Measurements from ENCODE around the gene TAF13. TPM values are rescaled to one million over a fixed set of nuclear protein-coding genes. Genes with fewer than 3 reads are reported as not detected.

TAF13 gene
- total and polyA plus RNA-seq, 9 of the 15 experiments (the other 6 are each of a cell fraction or from before 2014, with no cell fraction given) = 14.9 to 77.2 (median 38.7) TPM

DNA sequence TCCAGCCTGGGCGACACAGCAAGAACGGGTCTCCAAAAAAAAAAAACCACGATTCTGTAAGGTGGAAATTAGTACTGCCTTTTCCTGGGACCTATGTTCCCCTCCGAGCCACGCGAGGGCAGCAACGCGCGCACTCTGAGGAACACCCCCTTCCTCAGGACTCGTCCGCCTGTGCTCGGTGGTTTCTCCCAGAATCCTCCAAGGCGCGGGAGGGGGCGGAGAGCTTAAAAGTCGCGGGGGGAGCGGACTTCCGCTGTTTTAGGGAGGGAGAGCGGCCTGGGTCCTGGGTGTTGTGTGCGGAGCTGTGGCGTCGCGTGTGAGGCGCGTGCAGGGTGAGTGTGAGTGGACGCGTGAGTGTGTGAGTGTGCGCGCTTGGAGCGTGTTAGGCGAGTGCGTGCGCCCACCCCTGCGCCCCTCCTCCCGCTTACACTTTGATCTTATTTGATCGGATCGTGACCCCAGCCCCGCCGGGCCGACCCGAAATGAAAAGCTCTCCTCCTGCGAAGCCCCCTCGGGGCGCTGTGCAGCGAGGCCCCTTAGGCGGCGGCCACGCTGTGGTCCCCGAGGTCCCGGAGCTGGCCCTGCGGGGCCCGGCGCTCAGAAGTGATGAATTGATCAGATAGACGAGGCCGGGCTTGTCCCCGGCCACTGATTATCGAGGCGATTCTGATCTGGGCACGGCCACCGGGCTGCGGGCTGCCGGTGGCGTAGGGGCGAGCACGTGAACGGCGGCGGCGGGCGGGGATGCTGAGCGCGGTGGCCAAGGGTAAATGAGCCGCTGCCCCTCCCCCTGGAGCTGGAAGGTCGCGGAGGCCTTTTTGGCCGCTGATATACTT, 24.4 kb upstream of the TAF13 start (continued):
- TF ChIP-seq PRMT5 (CRISPR knock-in tag; IDR thresholded peaks at IDR 0.05) (0 out of 2 replicates have a peak, but pooled peaks have one; percentile 63), POLR2B (IDR thresholded peaks at IDR 0.05; ENCODE audit: low read depth, partially characterized antibody) (peak; percentile 100), NFYB (IDR thresholded peaks at IDR 0.05; ENCODE audit: extremely low read depth, insufficient read length) (no peak), POLR2AphosphoS2 (IDR thresholded peaks at IDR 0.05; ENCODE audit: low read length) (peak; percentile 96), MTA2 (IDR thresholded peaks at IDR 0.05; ENCODE audit: low read depth) (no peak), EGR1 (conservative IDR thresholded peaks at IDR 0.05) (peak; percentile 97), TRIM28 (IDR thresholded peaks at IDR 0.05) (peak; percentile 74; the same call in 1 of the 2 replicates), POLR3A (IDR thresholded peaks at IDR 0.05; ENCODE audit: borderline replicate concordance, extremely low read depth, insufficient read depth, insufficient read length) (no peak), ZNF445 (CRISPR knock-in tag; IDR thresholded peaks at IDR 0.05; ENCODE audit: low read depth) (peak; percentile 17), ZNF431 (CRISPR knock-in tag; IDR thresholded peaks at IDR 0.05) (peak; percentile 80; the same call in 1 of the 2 replicates), SIN3A (IDR thresholded peaks at IDR 0.05; ENCODE audit: borderline replicate concordance in 2 of 2, control insufficient read depth in 1 of 2, low read depth in 2 of 2, low read length in 2 of 2) (peak; percentile 80 to 85; a peak in 3 of 4 replicates), PCBP2 (IDR thresholded peaks at IDR 0.05; ENCODE audit: low read depth, low read length, poor library complexity, severe bottlenecking) (peak; percentile 34), RUNX1 (IDR thresholded peaks at IDR 0.05; ENCODE audit: low read depth) (no peak; the same call in 1 of the 2 replicates), FOXM1 (IDR thresholded peaks at IDR 0.05; ENCODE audit: low read depth) (peak; percentile 83), FOXM1 (CRISPR knock-in tag; IDR thresholded peaks at IDR 0.05; ENCODE audit: low read depth) (no peak; the same call in none of the 2 replicates), HMG20A (CRISPR knock-in tag; conservative IDR thresholded peaks at IDR 0.05) (no peak), SMAD2 (IDR thresholded peaks at IDR 0.05; ENCODE audit: low read depth, low read length) (no peak), ARHGAP35 (IDR thresholded peaks at IDR 0.05; ENCODE audit: partially characterized antibody) (peak; percentile 57), ZFPM2 (CRISPR knock-in tag; IDR thresholded peaks at IDR 0.05) (peak; percentile 93)
- TF ChIP-seq, protein P1, sequence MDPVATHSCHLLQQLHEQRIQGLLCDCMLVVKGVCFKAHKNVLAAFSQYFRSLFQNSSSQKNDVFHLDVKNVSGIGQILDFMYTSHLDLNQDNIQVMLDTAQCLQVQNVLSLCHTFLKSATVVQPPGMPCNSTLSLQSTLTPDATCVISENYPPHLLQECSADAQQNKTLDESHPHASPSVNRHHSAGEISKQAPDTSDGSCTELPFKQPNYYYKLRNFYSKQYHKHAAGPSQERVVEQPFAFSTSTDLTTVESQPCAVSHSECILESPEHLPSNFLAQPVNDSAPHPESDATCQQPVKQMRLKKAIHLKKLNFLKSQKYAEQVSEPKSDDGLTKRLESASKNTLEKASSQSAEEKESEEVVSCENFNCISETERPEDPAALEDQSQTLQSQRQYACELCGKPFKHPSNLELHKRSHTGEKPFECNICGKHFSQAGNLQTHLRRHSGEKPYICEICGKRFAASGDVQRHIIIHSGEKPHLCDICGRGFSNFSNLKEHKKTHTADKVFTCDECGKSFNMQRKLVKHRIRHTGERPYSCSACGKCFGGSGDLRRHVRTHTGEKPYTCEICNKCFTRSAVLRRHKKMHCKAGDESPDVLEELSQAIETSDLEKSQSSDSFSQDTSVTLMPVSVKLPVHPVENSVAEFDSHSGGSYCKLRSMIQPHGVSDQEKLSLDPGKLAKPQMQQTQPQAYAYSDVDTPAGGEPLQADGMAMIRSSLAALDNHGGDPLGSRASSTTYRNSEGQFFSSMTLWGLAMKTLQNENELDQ (CRISPR knock-in tag; IDR thresholded peaks at IDR 0.05; ENCODE audit: borderline replicate concordance) = no peak
- TF ChIP-seq, protein P2, sequence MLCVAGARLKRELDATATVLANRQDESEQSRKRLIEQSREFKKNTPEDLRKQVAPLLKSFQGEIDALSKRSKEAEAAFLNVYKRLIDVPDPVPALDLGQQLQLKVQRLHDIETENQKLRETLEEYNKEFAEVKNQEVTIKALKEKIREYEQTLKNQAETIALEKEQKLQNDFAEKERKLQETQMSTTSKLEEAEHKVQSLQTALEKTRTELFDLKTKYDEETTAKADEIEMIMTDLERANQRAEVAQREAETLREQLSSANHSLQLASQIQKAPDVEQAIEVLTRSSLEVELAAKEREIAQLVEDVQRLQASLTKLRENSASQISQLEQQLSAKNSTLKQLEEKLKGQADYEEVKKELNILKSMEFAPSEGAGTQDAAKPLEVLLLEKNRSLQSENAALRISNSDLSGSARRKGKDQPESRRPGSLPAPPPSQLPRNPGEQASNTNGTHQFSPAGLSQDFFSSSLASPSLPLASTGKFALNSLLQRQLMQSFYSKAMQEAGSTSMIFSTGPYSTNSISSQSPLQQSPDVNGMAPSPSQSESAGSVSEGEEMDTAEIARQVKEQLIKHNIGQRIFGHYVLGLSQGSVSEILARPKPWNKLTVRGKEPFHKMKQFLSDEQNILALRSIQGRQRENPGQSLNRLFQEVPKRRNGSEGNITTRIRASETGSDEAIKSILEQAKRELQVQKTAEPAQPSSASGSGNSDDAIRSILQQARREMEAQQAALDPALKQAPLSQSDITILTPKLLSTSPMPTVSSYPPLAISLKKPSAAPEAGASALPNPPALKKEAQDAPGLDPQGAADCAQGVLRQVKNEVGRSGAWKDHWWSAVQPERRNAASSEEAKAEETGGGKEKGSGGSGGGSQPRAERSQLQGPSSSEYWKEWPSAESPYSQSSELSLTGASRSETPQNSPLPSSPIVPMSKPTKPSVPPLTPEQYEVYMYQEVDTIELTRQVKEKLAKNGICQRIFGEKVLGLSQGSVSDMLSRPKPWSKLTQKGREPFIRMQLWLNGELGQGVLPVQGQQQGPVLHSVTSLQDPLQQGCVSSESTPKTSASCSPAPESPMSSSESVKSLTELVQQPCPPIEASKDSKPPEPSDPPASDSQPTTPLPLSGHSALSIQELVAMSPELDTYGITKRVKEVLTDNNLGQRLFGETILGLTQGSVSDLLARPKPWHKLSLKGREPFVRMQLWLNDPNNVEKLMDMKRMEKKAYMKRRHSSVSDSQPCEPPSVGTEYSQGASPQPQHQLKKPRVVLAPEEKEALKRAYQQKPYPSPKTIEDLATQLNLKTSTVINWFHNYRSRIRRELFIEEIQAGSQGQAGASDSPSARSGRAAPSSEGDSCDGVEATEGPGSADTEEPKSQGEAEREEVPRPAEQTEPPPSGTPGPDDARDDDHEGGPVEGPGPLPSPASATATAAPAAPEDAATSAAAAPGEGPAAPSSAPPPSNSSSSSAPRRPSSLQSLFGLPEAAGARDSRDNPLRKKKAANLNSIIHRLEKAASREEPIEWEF (CRISPR knock-in tag; IDR thresholded peaks at IDR 0.05) = peak; percentile 77; the same call in 1 of the 2 replicates
